ENCODE measurements around the gene TSR1. TPM values are rescaled to one million over a fixed set of nuclear protein-coding genes. Genes with fewer than 3 reads are reported as not detected.

TSR1 gene
- total RNA-seq, 4 donors from 2014 or later: 76.7 to 94.1 (median 84.7) TPM

- no peak overlapping the region for H3K4me3 ChIP-seq
- no peaks in the 10 kb centered on the region for H3K9me3 ChIP-seq
- no peak overlapping the region for H3K27ac ChIP-seq
- no peaks in the 10 kb centered on the region for H3K27me3 ChIP-seq
- no peak for ATAC-seq
- TF ChIP-seq POLR2A (IDR thresholded peaks at IDR 0.05) (no peak), CTCF (IDR thresholded peaks at IDR 0.05 in 4 of 5, conservative IDR thresholded peaks at IDR 0.05 in 1 of 5) (no peak)
- peaks cover 0 to 5% of the 10 kb centered on the region in 2 donors for H3K4me1 ChIP-seq
- in situ Hi-C loops (cut with MboI; ENCODE audit: low sequenced_read_pairs in 4 of 4) (no loop called here), intact Hi-C loops (cut with DNase I; ENCODE audit: low total_unique reads) (no loop called here)
- peaks cover 0 to 25% of the 10 kb centered on the region in 2 donors for H3K36me3 ChIP-seq
- no peak for DNase-seq
These were observed 36.9 kb upstream of the TSR1 start for GRCh38 chr17:2373179-2373578.

DNA sequence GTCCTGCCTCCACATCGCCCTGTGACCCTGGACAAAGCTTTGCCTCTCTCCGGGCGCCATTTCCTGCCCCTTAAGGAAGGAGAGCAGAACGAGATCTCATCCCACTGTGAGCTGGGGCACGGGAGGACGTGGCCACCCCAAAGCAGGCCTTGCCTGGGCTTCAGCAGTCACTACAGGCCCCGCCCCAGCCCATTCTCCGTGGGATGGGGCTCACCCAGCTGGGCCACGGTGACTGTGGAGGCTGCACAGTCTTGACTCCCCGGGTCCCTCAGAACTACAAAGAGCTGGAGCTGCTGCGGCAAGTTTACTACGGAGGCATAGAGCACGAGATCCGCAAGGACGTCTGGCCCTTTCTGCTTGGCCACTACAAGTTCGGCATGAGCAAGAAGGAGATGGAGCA lies 36.4 kb upstream of the TSR1 start:
- no peak for TF ChIP-seq POLR2A (IDR thresholded peaks at IDR 0.05)
- TF ChIP-seq CTCF (IDR thresholded peaks at IDR 0.05 in 4 of 5, conservative IDR thresholded peaks at IDR 0.05 in 1 of 5): no peak
- ATAC-seq (no peak), DNase-seq (no peak)
- H3K4me3 ChIP-seq: no peak overlapping the region
- peaks cover 0 to 5% of the 10 kb centered on the region in 2 donors for H3K4me1 ChIP-seq
- H3K36me3 ChIP-seq: peaks cover 0 to 25% of the 10 kb centered on the region in 2 donors
- no peaks in the 10 kb centered on the region for H3K9me3 ChIP-seq
- in situ Hi-C loops (cut with MboI; ENCODE audit: low sequenced_read_pairs in 4 of 4): no loop called here
- intact Hi-C loops (cut with DNase I; ENCODE audit: low total_unique reads): no loop called here
- no peak overlapping the region for H3K27ac ChIP-seq
- H3K27me3 ChIP-seq: no peaks in the 10 kb centered on the region

DNA sequence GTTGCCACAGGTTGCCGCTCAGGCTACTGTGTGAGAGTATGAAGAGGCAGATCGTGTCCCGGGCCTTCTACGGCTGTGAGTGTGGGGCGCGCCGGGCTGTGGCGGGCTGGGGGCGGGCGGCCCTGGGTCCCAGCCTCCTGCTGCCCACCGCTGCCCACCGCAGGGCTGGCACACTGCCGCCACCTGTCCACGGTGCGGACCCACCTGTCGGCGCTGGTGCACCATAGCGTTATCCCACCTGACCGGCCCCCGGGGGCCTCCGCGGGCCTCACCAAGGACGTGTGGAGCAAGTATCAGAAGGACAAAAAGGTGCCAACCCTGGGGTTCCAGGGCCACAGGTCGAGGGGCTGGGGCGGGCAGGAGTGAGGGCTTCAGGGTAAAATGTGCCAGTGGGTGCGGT lies 35.9 kb upstream of the TSR1 start:
- H3K4me1 ChIP-seq: peaks cover 0 to 5% of the 10 kb centered on the region in 2 donors
- H3K36me3 ChIP-seq: peaks cover 0 to 25% of the 10 kb centered on the region in 2 donors
- H3K4me3 ChIP-seq: no peak overlapping the region
- ATAC-seq (no peak), DNase-seq (no peak)
- H3K27me3 ChIP-seq: no peaks in the 10 kb centered on the region
- TF ChIP-seq POLR2A (IDR thresholded peaks at IDR 0.05): no peak
- TF ChIP-seq CTCF (IDR thresholded peaks at IDR 0.05 in 4 of 5, conservative IDR thresholded peaks at IDR 0.05 in 1 of 5): no peak
- intact Hi-C loops (cut with DNase I; ENCODE audit: low total_unique reads): no loop called here
- H3K27ac ChIP-seq: no peak overlapping the region
- no peaks in the 10 kb centered on the region for H3K9me3 ChIP-seq
- in situ Hi-C loops (cut with MboI; ENCODE audit: low sequenced_read_pairs in 4 of 4): no loop called here

GRCh38 chr17:2371183-2372130 lies 35.2 kb upstream of the TSR1 start:
- intact Hi-C loops (cut with DNase I; ENCODE audit: low total_unique reads): no loop called here
- TF ChIP-seq CTCF (IDR thresholded peaks at IDR 0.05 in 4 of 5, conservative IDR thresholded peaks at IDR 0.05 in 1 of 5) (no peak), POLR2A (IDR thresholded peaks at IDR 0.05) (no peak)
- Histone ChIP-seq H3K27me3 (no peaks in the 10 kb centered on the region), H3K9me3 (no peaks in the 10 kb centered on the region), H3K36me3 (peaks cover 0 to 25% of the 10 kb centered on the region in 2 donors), H3K4me1 (peaks cover 0 to 5% of the 10 kb centered on the region in 2 donors), H3K4me3 (no peak overlapping the region), H3K27ac (no peak overlapping the region)
- DNase-seq (no peak), ATAC-seq (no peak)
- in situ Hi-C loops (cut with MboI; ENCODE audit: low sequenced_read_pairs in 4 of 4): no loop called here
